DMS114 treated with DMSO at 0.1 percent for 48 hours (cell line): Measurements from ENCODE around the gene WHRN.

Source experiments
- DNase-seq: peaks from one replicate; lab custom pipeline; 2025; ENCODE audit not compliant: unreplicated experiment; lab: John Stamatoyannopoulos, UW

The WHRN gene

GRCh38 chr9:114401344-114401743, 103.9 kb downstream of the WHRN start:
- DNase-seq = no peak

GRCh38 chr9:114400772-114401171, 104.5 kb downstream of the WHRN start:
- no peak for DNase-seq

- DNase-seq = no peak
Measured at GRCh38 chr9:114400219-114400618, 105.1 kb downstream of the WHRN start.

GRCh38 chr9:114399381-114399780, 105.9 kb downstream of the WHRN start:
- DNase-seq = no peak

GRCh38 chr9:114397848-114398605, 107.2 kb downstream of the WHRN start:
- peak; percentile 74 for DNase-seq

- no peak for DNase-seq
Measured at GRCh38 chr9:114397219-114397847, 107.9 kb downstream of the WHRN start.

- DNase-seq = no peak
Measured at GRCh38 chr9:114396558-114397218, 108.6 kb downstream of the WHRN start.

GRCh38 chr9:114395768-114396167, 109.5 kb downstream of the WHRN start:
- DNase-seq = no peak

GRCh38 chr9:114395334-114395617, 110.0 kb downstream of the WHRN start:
- DNase-seq = no peak

- DNase-seq = no peak
Measured at GRCh38 chr9:114394523-114395333, 110.5 kb downstream of the WHRN start.

GRCh38 chr9:114392749-114393112, 112.5 kb downstream of the WHRN start:
- no peak for DNase-seq

- no peak for DNase-seq
Measured at GRCh38 chr9:114390952-114391351, 114.3 kb downstream of the WHRN start.

GRCh38 chr9:114389612-114390368, 115.5 kb downstream of the WHRN start:
- no peak for DNase-seq

GRCh38 chr9:114388764-114389375, 116.4 kb downstream of the WHRN start:
- DNase-seq = no peak

- DNase-seq = no peak
Measured at GRCh38 chr9:114388357-114388682, 117.0 kb downstream of the WHRN start.

- DNase-seq = no peak
Measured at GRCh38 chr9:114387680-114388356, 117.5 kb downstream of the WHRN start, which contains the start of gene AKNA. Gene AKNA (minus strand): TSS chr9:114387982. CDS start chr9:114381333, 6,649 bp downstream.

- no peak for DNase-seq
Measured at GRCh38 chr9:114386886-114387679, 118.2 kb downstream of the WHRN start.

- DNase-seq = no peak
Measured at GRCh38 chr9:114386361-114386885, 118.8 kb downstream of the WHRN start.
